ENCODE data around the gene CIAO2B. TPM values are rescaled to one million over a fixed set of nuclear protein-coding genes. Genes with fewer than 3 reads are reported as not detected.

The CIAO2B gene
- 10 to 100 TPM; 51.1 to 52.5 TPM for total RNA-seq
- 100 to 1,000 TPM; 120 TPM for polyA plus RNA-seq

GRCh38 chr16:66934138-66934838, at the start of gene CIAO2B:
Gene CIAO2B (minus strand): TSS chr16:66934402. CDS start chr16:66934364, 38 bp downstream.
- DNase-seq (ENCODE audit: low spot score) = peak; percentile 92

More at GRCh38 chr16:66934138-66934838, at the start of gene CIAO2B:
- Histone ChIP-seq H3K4me1 (ENCODE audit: control insufficient read depth in 4 of 4, insufficient read depth in 4 of 4, low read length in 3 of 4) (peaks cover 8 to 59% (median 48%) of the 10 kb centered on the region in 4 donors), H3K9me3 (ENCODE audit: control insufficient read depth in 4 of 4, low read length in 3 of 4) (no peaks in the 10 kb centered on the region), H3K27me3 (ENCODE audit: control insufficient read depth in 4 of 4, insufficient read depth in 4 of 4, low read length in 3 of 4) (no peaks in the 10 kb centered on the region), H3K4me3 (ENCODE audit: low read depth in 1 of 3, low read length in 3 of 3) (peak within 1 kb of the TSS; percentile 77 to 93 (median 81)), H3K27ac (ENCODE audit: low read depth in 1 of 2, low read length in 2 of 2) (peak within 1 kb of the TSS; percentile 94 to 96), H3K36me3 (ENCODE audit: control insufficient read depth in 4 of 4, insufficient read depth in 3 of 4, low read depth in 1 of 4, low read length in 3 of 4) (peaks cover 0 to 3% (median 1%) of the 10 kb centered on the region in 4 donors), H3K9ac (ENCODE audit: low read depth in 1 of 2, low read length in 2 of 2) (peak within 1 kb of the TSS; percentile 85 to 86)
- no peak for TF ChIP-seq ATF3 (IDR thresholded peaks at IDR 0.05)
- TF ChIP-seq YY1 (IDR thresholded peaks at IDR 0.05) = peak; percentile 77
- TF ChIP-seq SP1 (IDR thresholded peaks at IDR 0.05) = peak; percentile 68
- peak; percentile 9 for TF ChIP-seq NR2F2 (IDR thresholded peaks at IDR 0.05)
- peak; percentile 38 for TF ChIP-seq MAX (IDR thresholded peaks at IDR 0.05)
- no peak for TF ChIP-seq RAD21 (IDR thresholded peaks at IDR 0.05)
- TF ChIP-seq JUND (IDR thresholded peaks at IDR 0.05) = no peak
- peak; percentile 55 for TF ChIP-seq REST (IDR thresholded peaks at IDR 0.05)
- peak in 1 of 2 donors; percentile 18 for TF ChIP-seq HNF4A (conservative IDR thresholded peaks at IDR 0.05)
- no peak for TF ChIP-seq HNF4G (IDR thresholded peaks at IDR 0.05)
- peak; percentile 80 to 96 for TF ChIP-seq GABPA (IDR thresholded peaks at IDR 0.05 in 1 of 2, conservative IDR thresholded peaks at IDR 0.05 in 1 of 2)
- no peak for TF ChIP-seq RXRA (IDR thresholded peaks at IDR 0.05)
- no peak for TF ChIP-seq TAF1 (conservative IDR thresholded peaks at IDR 0.05)
- TF ChIP-seq FOXA2 (IDR thresholded peaks at IDR 0.05) = no peak
- no peak for TF ChIP-seq CTCF (IDR thresholded peaks at IDR 0.05; ENCODE audit: low read depth, low read length, missing input control)
- TF ChIP-seq FOXA1 (IDR thresholded peaks at IDR 0.05) = no peak
- peak; percentile 81 for TF ChIP-seq ZBTB33 (IDR thresholded peaks at IDR 0.05)
- peak in 1 of 2 donors; percentile 50 for TF ChIP-seq EGR1 (IDR thresholded peaks at IDR 0.05; ENCODE audit: low read depth in 2 of 2)
- under 1% methylated on average over 76 of the region's 76 CpGs for WGBS

Measured in liver (tissue), 9 donors.